Testis (tissue), 2 donors: ENCODE measurements around the gene LDLRAD4.

ENCODE experiments used
- POLR2A ChIP-seq: fragments of 450-650 bp; IDR thresholded peaks from one replicate; pipeline ENCODE4 v1.6.1; 2017; ENCODE audit warnings: antibody characterized with exemption, mild to moderate bottlenecking, moderate library complexity
- TF ChIP-seq, protein P1 (sequence below), 3 experiments: fragments of 450-650 bp in 2 of 3; fragments of 200-600 bp in 1 of 3; sonication (generic) in 1 of 3; IDR thresholded peaks; one replicate each; pipeline ENCODE4 v1.5.1; 2016 to 2019; ENCODE audit warnings: antibody characterized with exemption in 3 of 3, mild to moderate bottlenecking in 2 of 3, moderate library complexity in 1 of 3

DNA sequence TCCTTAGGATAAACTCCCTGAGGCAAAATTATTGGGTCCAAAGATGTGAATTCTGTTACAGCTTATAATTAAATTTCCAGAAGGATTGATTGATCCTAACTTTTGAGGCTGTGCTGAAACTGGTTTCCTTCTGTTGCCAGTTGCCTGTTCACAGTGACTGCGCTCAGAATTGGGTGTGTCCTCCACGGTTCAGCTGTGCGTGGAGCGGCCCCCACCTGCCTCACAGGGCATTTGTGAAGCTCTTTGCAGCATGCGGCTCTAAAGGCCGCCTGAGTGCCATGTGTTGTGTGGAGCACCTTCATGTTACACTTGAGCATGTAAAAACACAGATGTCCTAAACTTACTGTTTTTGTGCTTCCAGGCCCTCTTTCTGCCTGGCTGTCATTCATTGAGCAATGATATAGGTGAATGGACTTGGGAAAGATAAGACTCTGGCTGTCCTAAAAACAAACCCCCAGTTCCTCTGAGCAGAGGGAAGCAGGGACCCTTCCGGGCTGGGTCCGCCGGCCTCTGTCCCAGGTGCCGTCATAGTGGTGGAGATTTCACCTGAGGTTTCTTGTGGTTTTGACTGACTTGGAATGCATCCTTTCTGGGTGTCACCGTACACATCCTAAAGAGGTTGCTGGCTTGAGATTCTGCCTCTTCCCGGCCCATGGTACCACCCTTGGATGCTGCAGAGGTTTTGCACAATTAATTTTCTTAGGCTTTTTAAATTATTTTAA, 173.6 kb downstream of the LDLRAD4 start:
- TF ChIP-seq, protein P1, sequence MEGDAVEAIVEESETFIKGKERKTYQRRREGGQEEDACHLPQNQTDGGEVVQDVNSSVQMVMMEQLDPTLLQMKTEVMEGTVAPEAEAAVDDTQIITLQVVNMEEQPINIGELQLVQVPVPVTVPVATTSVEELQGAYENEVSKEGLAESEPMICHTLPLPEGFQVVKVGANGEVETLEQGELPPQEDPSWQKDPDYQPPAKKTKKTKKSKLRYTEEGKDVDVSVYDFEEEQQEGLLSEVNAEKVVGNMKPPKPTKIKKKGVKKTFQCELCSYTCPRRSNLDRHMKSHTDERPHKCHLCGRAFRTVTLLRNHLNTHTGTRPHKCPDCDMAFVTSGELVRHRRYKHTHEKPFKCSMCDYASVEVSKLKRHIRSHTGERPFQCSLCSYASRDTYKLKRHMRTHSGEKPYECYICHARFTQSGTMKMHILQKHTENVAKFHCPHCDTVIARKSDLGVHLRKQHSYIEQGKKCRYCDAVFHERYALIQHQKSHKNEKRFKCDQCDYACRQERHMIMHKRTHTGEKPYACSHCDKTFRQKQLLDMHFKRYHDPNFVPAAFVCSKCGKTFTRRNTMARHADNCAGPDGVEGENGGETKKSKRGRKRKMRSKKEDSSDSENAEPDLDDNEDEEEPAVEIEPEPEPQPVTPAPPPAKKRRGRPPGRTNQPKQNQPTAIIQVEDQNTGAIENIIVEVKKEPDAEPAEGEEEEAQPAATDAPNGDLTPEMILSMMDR (IDR thresholded peaks at IDR 0.05), result no peak
- TF ChIP-seq POLR2A, result no peak
